RKO (cell line): ENCODE results near the gene UVSSA.
A peak's percentile ranks its signal among the peaks of the same experiment; 100 is the strongest.

Experiments
- DNase-seq: peaks from one replicate; pipeline ENCODE4 v3.0.0-alpha.2; 2016; ENCODE audit warnings: low spot score

Gene UVSSA

GRCh38 chr4:1346781-1347409 is at the start of gene UVSSA:
UVSSA (plus strand) TSS chr4:1347208; CDS start chr4:1348092, 884 bp downstream.
- DNase-seq: peak; percentile 99

- no peak for DNase-seq
Measured at GRCh38 chr4:1297456-1298325, 49.3 kb upstream of the UVSSA start.

GRCh38 chr4:1298461-1298860 is 48.5 kb upstream of the UVSSA start:
- DNase-seq: no peak

GRCh38 chr4:1299301-1299860 is 47.6 kb upstream of the UVSSA start:
- DNase-seq: no peak

GRCh38 chr4:1300466-1301455 is 46.2 kb upstream of the UVSSA start:
- no peak for DNase-seq

GRCh38 chr4:1302159-1302558 is 44.8 kb upstream of the UVSSA start:
- no peak for DNase-seq

GRCh38 chr4:1305261-1305711 is 41.7 kb upstream of the UVSSA start:
- DNase-seq: no peak

GRCh38 chr4:1305781-1306455 is 41.1 kb upstream of the UVSSA start:
- no peak for DNase-seq

GRCh38 chr4:1307951-1308735 is 38.9 kb upstream of the UVSSA start:
- DNase-seq: no peak

- no peak for DNase-seq
Measured at GRCh38 chr4:1309261-1310010, 37.6 kb upstream of the UVSSA start.

GRCh38 chr4:1310031-1310795 is 36.8 kb upstream of the UVSSA start:
- DNase-seq: no peak

GRCh38 chr4:1310796-1311631 is 36.0 kb upstream of the UVSSA start:
- DNase-seq: no peak

- DNase-seq: no peak
Measured at GRCh38 chr4:1312821-1313640, 34.0 kb upstream of the UVSSA start.

GRCh38 chr4:1315306-1315705 is 31.7 kb upstream of the UVSSA start:
- no peak for DNase-seq

GRCh38 chr4:1315836-1316536 is 31.0 kb upstream of the UVSSA start:
- no peak for DNase-seq

- no peak for DNase-seq
Measured at GRCh38 chr4:1316537-1317168, 30.4 kb upstream of the UVSSA start.
